MM.1S (cell line): Measurements from ENCODE around the gene UBAC2.

Experiments used
- DNase-seq: peaks from one replicate; pipeline ENCODE4 v3.0.0-alpha.2; 2015
- H2AFZ ChIP-seq: fragments of 300-600 bp; sonication (generic); 2 replicates; pipeline ENCODE4 v1.6.0; 2016; ENCODE audit warnings: antibody characterized with exemption, low read length
- H3F3A ChIP-seq: fragments of 300-600 bp; sonication (generic); 2 replicates; pipeline ENCODE4 v1.6.1; 2016; ENCODE audit warnings: mild to moderate bottlenecking, antibody characterized with exemption, low read length, moderate library complexity, mixed read lengths; ENCODE audit not compliant: insufficient read depth
- H3K27ac ChIP-seq: fragments of 300-600 bp; sonication (generic); 2 replicates; pipeline ENCODE4 v1.5.1; 2016; ENCODE audit warnings: mild to moderate bottlenecking, low read length
- H3K27me3 ChIP-seq: fragments of 300-600 bp; sonication (generic); replicated peaks from 2 replicates; pipeline ENCODE4 v1.6.0; 2016; ENCODE audit warnings: low read length; ENCODE audit not compliant: insufficient read depth
- H3K36me3 ChIP-seq: fragments of 300-600 bp; sonication (generic); replicated peaks from 2 replicates; pipeline ENCODE4 v1.6.1; 2016; ENCODE audit warnings: mild to moderate bottlenecking, low read length, mixed read lengths; ENCODE audit not compliant: insufficient read depth
- H3K4me1 ChIP-seq: fragments of 300-600 bp; sonication (generic); 2 replicates; pipeline ENCODE4 v1.6.1; 2016; ENCODE audit warnings: low read length, mixed read lengths
- H3K4me2 ChIP-seq: fragments of 300-600 bp; sonication (generic); 2 replicates; pipeline ENCODE4 v1.6.0; 2016; ENCODE audit warnings: low read depth, low read length
- H3K4me3 ChIP-seq: fragments of 300-600 bp; sonication (generic); 2 replicates; pipeline ENCODE4 v1.5.1; 2016; ENCODE audit warnings: low read length, mixed read lengths
- H3K79me2 ChIP-seq: fragments of 300-600 bp; sonication (generic); 2 replicates; pipeline ENCODE4 v1.6.1; 2016; ENCODE audit warnings: mixed run types, low read length, mixed read lengths
- H3K9ac ChIP-seq: fragments of 300-600 bp; sonication (generic); 2 replicates; pipeline ENCODE4 v1.6.1; 2016; ENCODE audit warnings: low read length, mixed read lengths
- H3K9me2 ChIP-seq: fragments of 300-600 bp; sonication (generic); replicated peaks from 2 replicates; pipeline ENCODE4 v1.6.1; 2016; ENCODE audit warnings: mild to moderate bottlenecking, low read length, mixed read lengths; ENCODE audit not compliant: insufficient read depth
- H3K9me3 ChIP-seq: fragments of 300-600 bp; sonication (generic); replicated peaks from 2 replicates; pipeline ENCODE4 v1.6.1; 2016; ENCODE audit warnings: mild to moderate bottlenecking, low read length, mixed read lengths; ENCODE audit not compliant: insufficient read depth
- H4K20me1 ChIP-seq: fragments of 300-600 bp; sonication (generic); 2 replicates; pipeline ENCODE4 v1.6.1; 2016; ENCODE audit warnings: mild to moderate bottlenecking, low read length, moderate library complexity, mixed read lengths; ENCODE audit not compliant: insufficient read depth
- CTCF ChIP-seq: fragments of 300-600 bp; sonication (generic); IDR thresholded peaks from 2 replicates; pipeline ENCODE4 v1.5.1; 2016; ENCODE audit warnings: antibody characterized with exemption, low read length, mixed read lengths
- EZH2 ChIP-seq: fragments of 300-600 bp; sonication (generic); optimal IDR thresholded peaks from 2 replicates; pipeline ENCODE3; 2017; ENCODE audit warnings: low read depth, mild to moderate bottlenecking, antibody characterized with exemption, low read length, mixed read lengths
- EZH2phosphoT487 ChIP-seq: fragments of 300-600 bp; sonication (generic); IDR thresholded peaks from 2 replicates; pipeline ENCODE4 v1.6.1; 2018; ENCODE audit warnings: antibody characterized with exemption, low read length

The UBAC2 gene

GRCh38 chr13:99381766-99382165, 181.1 kb downstream of the UBAC2 start:
- no peak for TF ChIP-seq EZH2phosphoT487
- TF ChIP-seq EZH2 = no peak
- TF ChIP-seq CTCF = no peak
- H2AFZ ChIP-seq = no peak overlapping the region
- H3K9ac ChIP-seq = no peak overlapping the region
- H3F3A ChIP-seq = no peaks in the 10 kb centered on the region
- no peak for DNase-seq
- no peaks in the 10 kb centered on the region for H3K4me1 ChIP-seq
- H3K4me2 ChIP-seq = no peak overlapping the region
- H3K79me2 ChIP-seq = no peaks in the 10 kb centered on the region
- H3K4me3 ChIP-seq = no peak overlapping the region
- no peaks in the 10 kb centered on the region for H4K20me1 ChIP-seq
- no peaks in the 10 kb centered on the region for H3K27me3 ChIP-seq
- H3K36me3 ChIP-seq = no peaks in the 10 kb centered on the region
- H3K9me2 ChIP-seq = no peaks in the 10 kb centered on the region
- no peaks in the 10 kb centered on the region for H3K9me3 ChIP-seq
- no peak overlapping the region for H3K27ac ChIP-seq

- Histone ChIP-seq H3K4me2 (no peak overlapping the region), H3K79me2 (no peaks in the 10 kb centered on the region)
Observed at GRCh38 chr13:99382428-99383133, 181.9 kb downstream of the UBAC2 start.

GRCh38 chr13:99383511-99383921, 182.9 kb downstream of the UBAC2 start:
- H3K27ac ChIP-seq = no peak overlapping the region
- H3K9me3 ChIP-seq = no peaks in the 10 kb centered on the region
- no peak overlapping the region for H3K4me2 ChIP-seq
- H4K20me1 ChIP-seq = no peaks in the 10 kb centered on the region
- no peaks in the 10 kb centered on the region for H3K79me2 ChIP-seq
- no peaks in the 10 kb centered on the region for H3K27me3 ChIP-seq
- H3K4me3 ChIP-seq = no peak overlapping the region
- no peaks in the 10 kb centered on the region for H3F3A ChIP-seq
- H3K9me2 ChIP-seq = no peaks in the 10 kb centered on the region
- TF ChIP-seq EZH2 = no peak
- no peak for TF ChIP-seq CTCF
- no peak for TF ChIP-seq EZH2phosphoT487
- H3K9ac ChIP-seq = no peak overlapping the region
- no peaks in the 10 kb centered on the region for H3K4me1 ChIP-seq
- no peak overlapping the region for H2AFZ ChIP-seq
- no peak for DNase-seq
- no peaks in the 10 kb centered on the region for H3K36me3 ChIP-seq

More at GRCh38 chr13:99382428-99383133, 181.9 kb downstream of the UBAC2 start:
- H3K4me1 ChIP-seq = no peaks in the 10 kb centered on the region
- H3K36me3 ChIP-seq = no peaks in the 10 kb centered on the region
- no peak overlapping the region for H3K9ac ChIP-seq
- no peaks in the 10 kb centered on the region for H3K9me2 ChIP-seq
- H4K20me1 ChIP-seq = no peaks in the 10 kb centered on the region
- no peaks in the 10 kb centered on the region for H3F3A ChIP-seq
- H3K4me3 ChIP-seq = no peak overlapping the region
- DNase-seq = no peak
- no peak overlapping the region for H3K27ac ChIP-seq
- no peak overlapping the region for H2AFZ ChIP-seq
- no peak for TF ChIP-seq EZH2
- TF ChIP-seq CTCF = no peak
- TF ChIP-seq EZH2phosphoT487 = no peak
- H3K9me3 ChIP-seq = no peaks in the 10 kb centered on the region
- no peaks in the 10 kb centered on the region for H3K27me3 ChIP-seq
